Spleen (tissue), 7 donors: ENCODE measurements around the gene EIF3F.

Source experiments
- CTCF ChIP-seq, 11 experiments: fragments of 200-600 bp in 7 of 11; fragments of 450-650 bp in 4 of 11; sonication (generic) in 4 of 11; IDR thresholded peaks in 8 of 11; conservative IDR thresholded peaks in 3 of 11; 1 replicate in 7 of 11; 2 replicates in 4 of 11; pipeline versions ENCODE4 v1.4.0 to v1.8.0; 2016 to 2021; ENCODE audit warnings: antibody characterized with exemption in 11 of 11, inconsistent platforms in 4 of 11, mild to moderate bottlenecking in 1 of 11
- POLR2A ChIP-seq, 3 donors: fragments of 450-650 bp; IDR thresholded peaks; one replicate each; pipeline ENCODE4 v1.5.1; 2017; ENCODE audit warnings: antibody characterized with exemption in 3 of 3, mild to moderate bottlenecking in 1 of 3
- POLR2AphosphoS5 ChIP-seq, 3 donors: sonication (generic); formaldehyde crosslinking; IDR thresholded peaks; one replicate each; pipeline ENCODE4 v1.5.1; 2017; ENCODE audit warnings: antibody characterized with exemption in 3 of 3
- donor health status: DM: no; HTN: no; CAD: no; lungs with moderate emphysema.
- donor health status: DM: no; HTN: no; CAD: no.
- donor health status: DM: no; HTN: no; CAD: no.

DNA sequence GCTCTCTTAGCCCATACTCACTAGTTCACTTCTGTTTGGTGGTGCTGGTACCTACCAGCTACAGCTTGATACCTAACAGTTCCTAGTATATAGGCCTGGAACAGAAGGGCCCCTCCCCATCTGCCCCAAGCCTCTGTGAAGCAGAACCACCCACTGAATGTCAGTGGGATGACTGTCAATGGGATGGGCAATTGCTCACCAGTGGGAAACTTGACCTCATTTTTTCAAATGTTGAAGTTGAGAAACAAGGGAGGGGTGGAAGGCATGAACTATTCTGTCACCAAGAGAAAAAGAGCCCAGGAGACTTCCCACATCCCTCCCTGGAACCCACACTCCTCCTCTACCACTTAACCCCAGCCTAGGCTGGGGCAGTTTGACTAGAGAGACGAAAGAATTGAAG lies 21.8 kb upstream of the EIF3F start, which contains the start of gene NLRP10:
- TF ChIP-seq CTCF (IDR thresholded peaks at IDR 0.05 in 8 of 11, conservative IDR thresholded peaks at IDR 0.05 in 3 of 11) (no peak), POLR2A (IDR thresholded peaks at IDR 0.05) (no peak), POLR2AphosphoS5 (IDR thresholded peaks at IDR 0.05) (no peak)
